ENCODE data around the gene TFCP2L1. TPM values are rescaled to one million over a fixed set of nuclear protein-coding genes. Genes with fewer than 3 reads are reported as not detected.
A peak's percentile ranks its signal among the peaks of the same experiment; 100 is the strongest.
"Not testable (repeated sequence)": the region's sequence is repeated elsewhere in the genome, so short reads cannot be mapped to it uniquely, and the experiment has no call there.

The TFCP2L1 gene
- total RNA-seq, 1 donor from 2014 or later: not detected

DNA sequence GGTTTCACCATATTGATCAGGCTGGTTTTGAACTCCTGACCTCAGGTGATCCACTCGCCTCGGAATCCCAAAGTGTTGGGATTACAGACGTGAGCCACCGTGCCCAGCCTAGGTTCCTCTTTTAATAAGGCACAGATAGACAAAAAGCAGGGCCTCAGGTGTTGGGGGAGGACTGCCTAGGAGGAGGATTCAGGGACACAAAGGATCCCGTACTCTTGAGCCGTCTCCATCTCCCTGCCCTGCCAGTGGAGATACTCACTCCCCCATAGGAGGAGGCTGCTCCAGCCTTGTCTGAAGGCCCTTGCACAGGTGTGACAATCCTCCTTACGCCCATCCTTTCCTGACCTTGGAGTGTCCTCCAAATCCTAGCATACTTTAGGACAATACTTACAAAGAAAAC lies 32.0 kb upstream of the TFCP2L1 start:
- H3K4me3 Mint-ChIP-seq (ENCODE audit: unreplicated experiment): no peak overlapping the region
- H3K4me1 Mint-ChIP-seq (ENCODE audit: unreplicated experiment): no peaks in the 10 kb centered on the region

GRCh38 chr2:121313701-121314100 lies 28.7 kb upstream of the TFCP2L1 start:
- peak; percentile 56 for DNase-seq (ENCODE audit: extremely low spot score, unreplicated experiment)
- H3K9me3 Mint-ChIP-seq (ENCODE audit: unreplicated experiment); H3K27ac Mint-ChIP-seq (ENCODE audit: unreplicated experiment); H3K36me3 Mint-ChIP-seq (ENCODE audit: unreplicated experiment); H3K4me1 Mint-ChIP-seq (ENCODE audit: unreplicated experiment); H3K4me3 Mint-ChIP-seq (ENCODE audit: unreplicated experiment): not testable (repeated sequence)
- peaks cover 48% of the 10 kb centered on the region for H3K27me3 Mint-ChIP-seq (ENCODE audit: unreplicated experiment)

More for the DNA sequence above, 32.0 kb upstream of the TFCP2L1 start:
- H3K27me3 Mint-ChIP-seq (ENCODE audit: unreplicated experiment): peaks cover 28% of the 10 kb centered on the region
- H3K9me3 Mint-ChIP-seq (ENCODE audit: unreplicated experiment): no peaks in the 10 kb centered on the region
- no peak overlapping the region for H3K27ac Mint-ChIP-seq (ENCODE audit: unreplicated experiment)
- TF ChIP-seq, protein P1, sequence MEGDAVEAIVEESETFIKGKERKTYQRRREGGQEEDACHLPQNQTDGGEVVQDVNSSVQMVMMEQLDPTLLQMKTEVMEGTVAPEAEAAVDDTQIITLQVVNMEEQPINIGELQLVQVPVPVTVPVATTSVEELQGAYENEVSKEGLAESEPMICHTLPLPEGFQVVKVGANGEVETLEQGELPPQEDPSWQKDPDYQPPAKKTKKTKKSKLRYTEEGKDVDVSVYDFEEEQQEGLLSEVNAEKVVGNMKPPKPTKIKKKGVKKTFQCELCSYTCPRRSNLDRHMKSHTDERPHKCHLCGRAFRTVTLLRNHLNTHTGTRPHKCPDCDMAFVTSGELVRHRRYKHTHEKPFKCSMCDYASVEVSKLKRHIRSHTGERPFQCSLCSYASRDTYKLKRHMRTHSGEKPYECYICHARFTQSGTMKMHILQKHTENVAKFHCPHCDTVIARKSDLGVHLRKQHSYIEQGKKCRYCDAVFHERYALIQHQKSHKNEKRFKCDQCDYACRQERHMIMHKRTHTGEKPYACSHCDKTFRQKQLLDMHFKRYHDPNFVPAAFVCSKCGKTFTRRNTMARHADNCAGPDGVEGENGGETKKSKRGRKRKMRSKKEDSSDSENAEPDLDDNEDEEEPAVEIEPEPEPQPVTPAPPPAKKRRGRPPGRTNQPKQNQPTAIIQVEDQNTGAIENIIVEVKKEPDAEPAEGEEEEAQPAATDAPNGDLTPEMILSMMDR (IDR thresholded peaks at IDR 0.05): no peak
- no peaks in the 10 kb centered on the region for H3K36me3 Mint-ChIP-seq (ENCODE audit: unreplicated experiment)
- DNase-seq (ENCODE audit: extremely low spot score, unreplicated experiment): peak; percentile 48

GRCh38 chr2:121309801-121310200 lies 24.8 kb upstream of the TFCP2L1 start:
- Mint-ChIP-seq H3K4me1 (ENCODE audit: unreplicated experiment) (no peaks in the 10 kb centered on the region), H3K27me3 (ENCODE audit: unreplicated experiment) (peaks cover 70% of the 10 kb centered on the region), H3K27ac (ENCODE audit: unreplicated experiment) (no peak overlapping the region), H3K4me3 (ENCODE audit: unreplicated experiment) (no peak overlapping the region), H3K9me3 (ENCODE audit: unreplicated experiment) (no peaks in the 10 kb centered on the region), H3K36me3 (ENCODE audit: unreplicated experiment) (no peaks in the 10 kb centered on the region)
- DNase-seq (ENCODE audit: extremely low spot score, unreplicated experiment): peak; percentile 11
- TF ChIP-seq, protein P1 (IDR thresholded peaks at IDR 0.05): no peak

GRCh38 chr2:121309323-121309722 lies 24.3 kb upstream of the TFCP2L1 start:
- no peak overlapping the region for H3K27ac Mint-ChIP-seq (ENCODE audit: unreplicated experiment)
- DNase-seq (ENCODE audit: extremely low spot score, unreplicated experiment): no peak
- peaks cover 72% of the 10 kb centered on the region for H3K27me3 Mint-ChIP-seq (ENCODE audit: unreplicated experiment)
- no peaks in the 10 kb centered on the region for H3K36me3 Mint-ChIP-seq (ENCODE audit: unreplicated experiment)
- no peaks in the 10 kb centered on the region for H3K9me3 Mint-ChIP-seq (ENCODE audit: unreplicated experiment)
- no peak overlapping the region for H3K4me3 Mint-ChIP-seq (ENCODE audit: unreplicated experiment)
- TF ChIP-seq, protein P1 (IDR thresholded peaks at IDR 0.05): no peak
- H3K4me1 Mint-ChIP-seq (ENCODE audit: unreplicated experiment): no peaks in the 10 kb centered on the region

DNA sequence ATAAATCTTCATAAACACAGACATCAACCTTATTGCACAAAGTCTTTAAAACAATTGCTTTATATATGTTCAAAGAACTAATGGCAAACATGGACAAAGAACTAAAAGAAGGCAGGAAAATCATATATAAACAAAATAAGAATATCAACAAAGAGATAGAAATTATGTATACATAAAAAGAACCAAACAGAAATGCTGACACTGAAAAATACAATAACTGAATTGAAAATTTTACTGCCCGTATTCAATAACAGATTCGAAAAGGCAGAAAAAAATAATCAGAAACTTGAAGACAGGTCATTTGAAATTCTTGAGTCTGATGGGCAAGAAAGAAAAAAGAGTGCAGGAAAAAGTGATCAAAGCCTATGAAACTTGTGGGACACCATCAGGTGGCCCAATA lies 22.0 kb upstream of the TFCP2L1 start:
- H3K36me3 Mint-ChIP-seq (ENCODE audit: unreplicated experiment): no peaks in the 10 kb centered on the region
- H3K9me3 Mint-ChIP-seq (ENCODE audit: unreplicated experiment): no peaks in the 10 kb centered on the region
- no peak for DNase-seq (ENCODE audit: extremely low spot score, unreplicated experiment)
- TF ChIP-seq, protein P1 (IDR thresholded peaks at IDR 0.05): no peak
- no peaks in the 10 kb centered on the region for H3K4me1 Mint-ChIP-seq (ENCODE audit: unreplicated experiment)
- H3K27me3 Mint-ChIP-seq (ENCODE audit: unreplicated experiment): peaks cover 76% of the 10 kb centered on the region
- H3K27ac Mint-ChIP-seq (ENCODE audit: unreplicated experiment): no peak overlapping the region
- H3K4me3 Mint-ChIP-seq (ENCODE audit: unreplicated experiment): no peak overlapping the region

DNA sequence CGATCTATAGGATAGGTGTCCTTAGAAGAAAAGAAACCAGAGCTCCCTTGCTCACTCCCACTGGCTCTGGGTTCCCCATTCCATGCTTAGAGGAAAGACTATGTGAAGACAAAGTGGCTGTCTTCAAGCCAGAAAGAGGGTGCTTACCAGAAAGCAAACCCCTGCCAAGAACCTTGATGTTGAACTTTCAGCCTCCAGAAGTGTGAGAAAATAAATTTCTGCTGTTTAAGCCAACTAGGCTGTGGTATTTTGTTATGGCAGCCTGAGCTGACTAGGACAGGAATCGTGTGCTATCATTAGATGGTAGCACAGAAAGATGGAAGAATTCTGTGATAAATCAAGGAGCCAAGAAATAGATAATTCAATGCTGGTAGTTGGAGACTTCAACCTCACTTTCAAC lies 19.9 kb upstream of the TFCP2L1 start:
- no peak overlapping the region for H3K4me3 Mint-ChIP-seq (ENCODE audit: unreplicated experiment)
- H3K27ac Mint-ChIP-seq (ENCODE audit: unreplicated experiment): no peak overlapping the region
- peaks cover 72% of the 10 kb centered on the region for H3K27me3 Mint-ChIP-seq (ENCODE audit: unreplicated experiment)
- no peaks in the 10 kb centered on the region for H3K4me1 Mint-ChIP-seq (ENCODE audit: unreplicated experiment)
- TF ChIP-seq, protein P1 (IDR thresholded peaks at IDR 0.05): no peak
- no peaks in the 10 kb centered on the region for H3K9me3 Mint-ChIP-seq (ENCODE audit: unreplicated experiment)
- no peaks in the 10 kb centered on the region for H3K36me3 Mint-ChIP-seq (ENCODE audit: unreplicated experiment)
- DNase-seq (ENCODE audit: extremely low spot score, unreplicated experiment): peak; percentile 32
